Measurements from ENCODE around the gene EEF1G.
"Not testable (repeated sequence)": the region's sequence is repeated elsewhere in the genome, so short reads cannot be mapped to it uniquely, and the experiment has no call there.

Gene EEF1G

GRCh38 chr11:62599069-62599696 lies 25.5 kb upstream of the EEF1G start:
- Mint-ChIP-seq H3K36me3 (peaks cover 74% of the 10 kb centered on the region in 2 donors), H3K27me3 (no peaks in the 10 kb centered on the region), H3K9me3 (peaks cover 2 to 3% of the 10 kb centered on the region in 2 donors), H3K27ac (peak overlapping the region; percentile 94), H3K4me3 (peak overlapping the region; percentile 90 to 93), H3K4me1 (peaks cover 42 to 71% of the 10 kb centered on the region in 2 donors)
- DNase-seq (peak; percentile 90), ATAC-seq (replicated peaks) (peak; percentile 66 to 75)

- Mint-ChIP-seq H3K27ac (peak overlapping the region; percentile 5), H3K36me3 (peaks cover 66 to 71% of the 10 kb centered on the region in 2 donors), H3K4me1 (peaks cover 48 to 76% of the 10 kb centered on the region in 2 donors), H3K27me3 (no peaks in the 10 kb centered on the region), H3K9me3 (peaks cover 2 to 3% of the 10 kb centered on the region in 2 donors), H3K4me3 (no peak overlapping the region)
- ATAC-seq (replicated peaks) (no peak), DNase-seq (no peak)
Observed at GRCh38 chr11:62595124-62595523, 21.4 kb upstream of the EEF1G start.

- H3K4me3 Mint-ChIP-seq = peak overlapping the region; percentile 41 to 69
- no peaks in the 10 kb centered on the region for H3K27me3 Mint-ChIP-seq
- DNase-seq = no peak
Observed at GRCh38 chr11:62593434-62594044, 19.8 kb upstream of the EEF1G start.

GRCh38 chr11:62592989-62593421 lies 19.3 kb upstream of the EEF1G start:
- Mint-ChIP-seq H3K4me3 (no peak overlapping the region), H3K27me3 (no peaks in the 10 kb centered on the region), H3K36me3 (peaks cover 46 to 55% of the 10 kb centered on the region in 2 donors), H3K27ac (peak overlapping the region; percentile 99), H3K4me1 (peaks cover 29 to 57% of the 10 kb centered on the region in 2 donors), H3K9me3 (no peaks in the 10 kb centered on the region)
- no peak for ATAC-seq (replicated peaks)
- DNase-seq = no peak

More at GRCh38 chr11:62593434-62594044, 19.8 kb upstream of the EEF1G start:
- Mint-ChIP-seq H3K9me3 (no peaks in the 10 kb centered on the region), H3K36me3 (peaks cover 51 to 60% of the 10 kb centered on the region in 2 donors), H3K27ac (peak overlapping the region; percentile 90), H3K4me1 (peaks cover 33 to 62% of the 10 kb centered on the region in 2 donors)
- ATAC-seq (replicated peaks) = no peak

DNA sequence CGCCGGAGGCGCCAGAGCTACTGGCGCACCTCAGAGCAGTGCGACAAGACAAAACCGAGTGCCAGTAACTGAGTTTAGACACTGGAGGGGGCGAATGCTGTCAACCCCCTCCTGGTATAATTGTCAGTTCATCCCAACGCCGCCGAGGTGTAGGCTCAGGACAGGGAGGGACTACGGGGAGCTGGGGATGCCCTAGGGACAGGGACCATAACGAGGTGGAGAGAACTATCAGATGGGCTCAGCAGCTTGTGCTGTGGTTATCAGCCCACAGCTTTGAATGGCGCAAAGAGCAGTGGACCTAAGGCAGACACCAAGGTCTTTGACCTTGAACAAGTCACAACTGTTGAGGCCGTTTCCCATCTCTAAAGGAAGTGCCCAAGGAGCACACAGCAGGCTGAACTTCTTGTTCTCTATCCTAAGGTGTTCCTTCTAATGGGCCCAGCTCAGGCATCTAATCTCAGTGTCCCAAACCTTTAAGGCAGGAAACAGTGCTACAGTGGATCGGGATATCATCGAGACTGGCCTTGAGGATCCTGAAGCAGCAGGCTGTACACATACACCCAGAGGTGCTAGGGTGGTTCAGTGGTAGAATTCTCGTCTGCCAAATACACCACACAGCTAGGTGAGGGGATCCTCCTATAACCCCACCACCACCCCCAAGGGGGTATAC lies 18.6 kb upstream of the EEF1G start:
- Mint-ChIP-seq H3K4me1 (peaks cover 23 to 49% of the 10 kb centered on the region in 2 donors), H3K27ac (peak overlapping the region; percentile 99)
- ATAC-seq (replicated peaks) = peak; percentile 6 to 8

DNA sequence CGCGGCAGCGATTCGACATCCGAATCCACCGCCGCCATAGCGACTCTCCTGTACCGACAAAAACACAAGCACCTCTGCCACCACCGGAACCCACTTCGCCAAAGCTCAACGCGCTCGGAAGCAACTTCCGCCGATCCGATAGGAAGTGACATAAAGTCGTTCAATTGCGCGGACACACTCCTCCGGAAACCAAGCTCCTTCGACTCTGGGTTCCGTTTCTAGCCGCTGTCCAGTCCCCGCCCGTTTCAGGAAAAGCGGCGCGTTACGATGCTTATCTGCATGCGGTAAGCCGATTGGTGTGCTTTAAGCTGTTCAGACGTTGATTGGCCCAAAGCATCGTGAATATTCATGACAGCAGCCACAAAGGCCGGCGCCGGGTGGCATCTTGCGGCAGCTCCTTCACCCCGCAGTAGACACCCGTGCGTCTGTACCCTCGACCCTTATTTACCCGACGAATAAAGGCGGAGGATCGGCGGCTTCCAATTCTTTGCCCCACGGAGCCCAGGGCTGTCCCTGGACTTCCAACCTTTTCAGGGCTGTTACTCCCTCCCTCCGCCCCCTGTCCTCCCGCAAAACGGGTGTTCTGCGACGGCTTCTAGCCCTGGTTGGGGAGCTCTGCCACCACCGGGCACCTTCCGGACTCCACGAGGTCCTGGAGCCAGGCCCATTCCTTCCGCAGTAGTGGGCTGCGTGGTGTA lies 17.9 kb upstream of the EEF1G start, which contains the start of gene TUT1:
TUT1 (minus strand) TSS at position 76 of the 698 bp plus-strand sequence; CDS start at position 38, 38 bp downstream.
- H3K27me3 Mint-ChIP-seq = no peaks in the 10 kb centered on the region
- peak; percentile 96 for DNase-seq
- H3K4me1 Mint-ChIP-seq = peaks cover 21 to 46% of the 10 kb centered on the region in 2 donors
- H3K4me3 Mint-ChIP-seq = peak within 1 kb of the TSS; percentile 92 to 97
- H3K36me3 Mint-ChIP-seq = peaks cover 37 to 47% of the 10 kb centered on the region in 2 donors
- no peaks in the 10 kb centered on the region for H3K9me3 Mint-ChIP-seq
- ATAC-seq (replicated peaks) = peak; percentile 89 to 95
- H3K27ac Mint-ChIP-seq = peak within 1 kb of the TSS; percentile 99

More for the DNA sequence above, 18.6 kb upstream of the EEF1G start:
- peaks cover 41 to 48% of the 10 kb centered on the region in 2 donors for H3K36me3 Mint-ChIP-seq
- DNase-seq = no peak
- no peaks in the 10 kb centered on the region for H3K9me3 Mint-ChIP-seq
- peak overlapping the region; percentile 92 to 97 for H3K4me3 Mint-ChIP-seq
- no peaks in the 10 kb centered on the region for H3K27me3 Mint-ChIP-seq

- peaks cover 19 to 32% of the 10 kb centered on the region in 2 donors for H3K4me1 Mint-ChIP-seq
Observed at GRCh38 chr11:62588966-62589637, 15.4 kb upstream of the EEF1G start.

DNA sequence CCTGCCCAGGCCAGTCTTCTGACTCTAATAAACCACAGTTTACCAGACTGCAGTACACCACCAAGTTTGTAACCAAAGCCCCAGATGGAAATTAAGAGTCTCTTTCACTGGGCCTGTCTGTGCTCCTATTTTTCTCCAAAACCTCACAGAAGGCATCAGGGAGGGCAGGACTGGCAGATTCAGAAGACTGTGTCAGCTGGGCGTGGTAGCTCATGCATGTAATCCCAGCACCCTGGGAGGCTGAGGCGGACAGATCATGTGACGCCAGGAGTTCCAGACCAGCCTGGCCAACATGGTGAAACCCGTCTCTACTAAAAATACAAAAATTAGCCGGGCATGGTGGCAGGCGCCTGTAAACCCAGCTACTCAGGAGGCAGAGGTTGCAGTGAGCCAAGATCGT lies 11.7 kb upstream of the EEF1G start:
- not testable (repeated sequence) for H3K4me1 Mint-ChIP-seq; H3K27me3 Mint-ChIP-seq; DNase-seq; H3K27ac Mint-ChIP-seq; ATAC-seq (replicated peaks); H3K4me3 Mint-ChIP-seq; H3K9me3 Mint-ChIP-seq
- peaks cover 15 to 25% of the 10 kb centered on the region in 2 donors for H3K36me3 Mint-ChIP-seq

More at GRCh38 chr11:62588966-62589637, 15.4 kb upstream of the EEF1G start:
- Mint-ChIP-seq H3K27ac (peak overlapping the region; percentile 25), H3K9me3 (no peaks in the 10 kb centered on the region), H3K4me3 (peak overlapping the region in 1 of 2 donors; percentile 17), H3K36me3 (peaks cover 23 to 38% of the 10 kb centered on the region in 2 donors), H3K27me3 (no peaks in the 10 kb centered on the region)
- no peak for ATAC-seq (replicated peaks)
- DNase-seq = no peak

- not testable (repeated sequence) for H3K4me3 Mint-ChIP-seq; ATAC-seq (replicated peaks); H3K9me3 Mint-ChIP-seq; H3K27ac Mint-ChIP-seq; DNase-seq; H3K27me3 Mint-ChIP-seq; H3K4me1 Mint-ChIP-seq
- peaks cover 24 to 36% of the 10 kb centered on the region in 2 donors for H3K36me3 Mint-ChIP-seq
Observed at GRCh38 chr11:62581735-62582134, 8.0 kb upstream of the EEF1G start.

DNA sequence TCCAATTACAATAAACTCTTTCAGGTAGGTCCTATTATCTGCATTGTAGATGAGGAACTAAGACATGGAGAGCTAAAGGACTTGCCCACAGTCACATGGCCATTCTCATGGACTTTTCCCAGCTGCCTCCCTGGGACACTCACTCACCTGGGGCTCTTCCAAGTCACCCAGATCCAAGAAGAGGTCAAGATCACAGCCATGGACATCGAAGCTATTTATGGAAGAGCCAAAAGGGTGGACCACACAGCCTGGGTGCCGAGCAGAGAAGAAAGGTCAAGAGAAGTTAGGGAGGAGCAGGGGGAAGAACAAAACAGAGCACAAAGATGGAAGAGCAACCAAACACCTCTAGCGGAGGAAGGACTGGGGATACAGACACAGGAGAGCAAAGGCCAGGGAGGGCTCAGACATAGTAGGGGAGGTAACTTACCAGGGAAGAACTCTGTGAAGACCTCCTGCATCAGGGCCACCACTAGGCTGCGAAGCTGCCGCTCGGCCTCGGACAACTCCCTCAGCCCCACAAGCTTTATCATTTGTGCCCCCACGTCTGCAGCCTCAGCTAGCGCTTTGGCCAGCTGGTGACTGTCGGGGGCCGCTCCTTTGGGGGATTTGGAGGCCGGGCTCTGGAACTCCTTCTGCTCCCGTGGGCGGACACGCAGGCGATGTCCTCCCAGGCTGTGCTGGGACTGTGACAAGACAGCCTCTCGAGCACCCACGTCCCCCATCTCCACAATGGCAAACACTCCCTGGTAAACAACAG lies 7.4 kb upstream of the EEF1G start:
- Mint-ChIP-seq H3K4me3 (no peak overlapping the region), H3K9me3 (no peaks in the 10 kb centered on the region), H3K27me3 (no peaks in the 10 kb centered on the region), H3K4me1 (peaks cover 4 to 7% of the 10 kb centered on the region in 2 donors), H3K27ac (peak overlapping the region; percentile 57), H3K36me3 (peaks cover 24 to 38% of the 10 kb centered on the region in 2 donors)
- ATAC-seq (replicated peaks) = no peak
- no peak for DNase-seq

GRCh38 chr11:62579252-62579651 lies 5.6 kb upstream of the EEF1G start:
- Mint-ChIP-seq H3K9me3 (no peaks in the 10 kb centered on the region), H3K27me3 (no peaks in the 10 kb centered on the region), H3K36me3 (peaks cover 34 to 49% of the 10 kb centered on the region in 2 donors), H3K27ac (no peak overlapping the region), H3K4me1 (peaks cover 16 to 25% of the 10 kb centered on the region in 2 donors), H3K4me3 (no peak overlapping the region)
- ATAC-seq (replicated peaks) (no peak), DNase-seq (no peak)

- H3K27me3 Mint-ChIP-seq = no peaks in the 10 kb centered on the region
- DNase-seq = no peak
- H3K9me3 Mint-ChIP-seq = no peaks in the 10 kb centered on the region
- H3K36me3 Mint-ChIP-seq = peaks cover 34 to 48% of the 10 kb centered on the region in 2 donors
- H3K4me3 Mint-ChIP-seq = no peak overlapping the region
- peaks cover 18 to 26% of the 10 kb centered on the region in 2 donors for H3K4me1 Mint-ChIP-seq
- ATAC-seq (replicated peaks) = no peak
- no peak overlapping the region for H3K27ac Mint-ChIP-seq
Observed at GRCh38 chr11:62578541-62578940, 4.8 kb upstream of the EEF1G start.
